Activated CD4-positive, alpha-beta T cell treated with anti-CD3 and anti-CD28 coated beads for 36 hours (primary cell): Measurements from ENCODE around the gene ZNF189. TPM values are rescaled to one million over a fixed set of nuclear protein-coding genes. Genes with fewer than 3 reads are reported as not detected.
"Not testable (repeated sequence)": the region's sequence is repeated elsewhere in the genome, so short reads cannot be mapped to it uniquely, and the experiment has no call there.

ENCODE experiments used
- ATAC-seq: fragments of 200-7000 bp; cut with Tn5 transposase; one replicate; pipeline ENCODE4 v1.10.0; 2021; ENCODE audit warnings: mild to moderate bottlenecking, moderate library complexity
- CTCF ChIA-PET: fragments of 350-600 bp; sonication (Branson Sonifier 250); formaldehyde crosslinking; loops from one replicate; lab custom pipeline; 2021; ENCODE audit warnings: antibody characterized with exemption; lab: Charles Lee
- POLR2A ChIA-PET: fragments of 350-600 bp; sonication (Branson Sonifier 250); formaldehyde crosslinking; loops from one replicate; lab custom pipeline; 2021; ENCODE audit warnings: antibody characterized with exemption, inconsistent platforms; lab: Charles Lee
- DNase-seq: peaks from one replicate; pipeline ENCODE4 v3.0.0-alpha.2; 2020
- H3K27ac Mint-ChIP-seq: one replicate; pipeline ENCODE4 v1.8.0; 2021; ENCODE audit warnings: mixed read lengths
- H3K27me3 Mint-ChIP-seq: one replicate; pipeline ENCODE4 v1.8.0; 2021; ENCODE audit warnings: mixed read lengths
- H3K36me3 Mint-ChIP-seq: one replicate; pipeline ENCODE4 v1.8.0; 2021; ENCODE audit warnings: low read depth, mixed read lengths
- H3K4me1 Mint-ChIP-seq: one replicate; pipeline ENCODE4 v1.8.0; 2021; ENCODE audit warnings: mixed read lengths
- H3K4me3 Mint-ChIP-seq: one replicate; pipeline ENCODE4 v1.8.0; 2021; ENCODE audit warnings: mild to moderate bottlenecking, moderate library complexity, mixed read lengths
- H3K9me3 Mint-ChIP-seq: one replicate; pipeline ENCODE4 v1.8.0; 2021; ENCODE audit warnings: low read depth, mixed read lengths
- intact Hi-C, 2 experiments: fragments of 100-400 bp; cut with DNase I in 1 of 2; cut with micrococcal nuclease in 1 of 2; formaldehyde crosslinking; loops; one replicate each; pipeline versions ENCODE4 v1.14.2 to v1.15.1; 2022 to 2024; cut with DNase I, micrococcal nuclease
- total RNA-seq, 2 experiments: library from RNA; stranded (reverse); gene quantifications; one replicate each; pipeline ENCODE4 v1.2.3, GENCODE V29; 2021

The ZNF189 gene
- total RNA-seq, 2 experiments from 2014 or later, result 10.2 to 13.1 TPM

GRCh38 chr9:101381833-101382342 is 16.8 kb upstream of the ZNF189 start:
- no peak for ATAC-seq
- Mint-ChIP-seq H3K27ac (no peak overlapping the region), H3K27me3 (peaks cover 2% of the 10 kb centered on the region), H3K4me3 (no peak overlapping the region), H3K9me3 (peaks cover 8% of the 10 kb centered on the region), H3K36me3 (peaks cover 12% of the 10 kb centered on the region), H3K4me1 (no peaks in the 10 kb centered on the region)
- no peak for DNase-seq
- intact Hi-C loops, result no loop called here
- POLR2A ChIA-PET, result no interaction called here
- CTCF ChIA-PET, result interaction anchor here (1.0 to 1.4 kb wide), 3 partner anchors 11 to 262 kb away, joined by 3 to 4 read pairs (median 3); partner anchors contain the start of genes MRPL50 and ZNF189

- H3K9me3 Mint-ChIP-seq, result peaks cover 8% of the 10 kb centered on the region
- intact Hi-C loops, result no loop called here
- no peak for DNase-seq
- no peak overlapping the region for H3K27ac Mint-ChIP-seq
- H3K4me1 Mint-ChIP-seq, result peaks cover 2% of the 10 kb centered on the region
- no peaks in the 10 kb centered on the region for H3K27me3 Mint-ChIP-seq
- H3K36me3 Mint-ChIP-seq, result peaks cover 18% of the 10 kb centered on the region
- POLR2A ChIA-PET, result no interaction called here
- no peak overlapping the region for H3K4me3 Mint-ChIP-seq
- no peak for ATAC-seq
- CTCF ChIA-PET, result no interaction called here
Measured at GRCh38 chr9:101383361-101383760, 15.3 kb upstream of the ZNF189 start.

- H3K9me3 Mint-ChIP-seq, H3K27me3 Mint-ChIP-seq, DNase-seq, intact Hi-C loops, ATAC-seq, H3K4me3 Mint-ChIP-seq, CTCF ChIA-PET, H3K4me1 Mint-ChIP-seq, H3K27ac Mint-ChIP-seq, POLR2A ChIA-PET: not testable (repeated sequence)
- peaks cover 23% of the 10 kb centered on the region for H3K36me3 Mint-ChIP-seq
Measured at GRCh38 chr9:101384873-101385536, 13.6 kb upstream of the ZNF189 start, which contains the start of gene BAAT. Gene BAAT, minus strand, starts transcription at chr9:101385006. Its CDS starts 13,602 bp downstream, at chr9:101371404.

- intact Hi-C loops, result loop anchor here in 1 of 2 experiments (2.0 kb wide), 1 partner anchor 785 kb away; no protein-coding TSS in a partner anchor
- DNase-seq (no peak), ATAC-seq (peak; percentile 76)
- Mint-ChIP-seq H3K27ac (peak overlapping the region; percentile 67), H3K36me3 (peaks cover 53% of the 10 kb centered on the region), H3K4me3 (no peak overlapping the region), H3K27me3 (no peaks in the 10 kb centered on the region), H3K4me1 (peaks cover 23% of the 10 kb centered on the region), H3K9me3 (peaks cover 13% of the 10 kb centered on the region)
- ChIA-PET POLR2A (no interaction called here), CTCF (interaction anchor here (0.6 to 1.2 kb wide), 10 partner anchors 10 to 1724 kb away, joined by 3 to 8 read pairs (median 4); partner anchors contain the start of genes MRPL50 and ZNF189)
Measured at GRCh38 chr9:101387871-101388506, 10.7 kb upstream of the ZNF189 start.

GRCh38 chr9:101388507-101388993 is 10.1 kb upstream of the ZNF189 start:
- DNase-seq, result no peak
- intact Hi-C loops, result loop anchor here in 1 of 2 experiments (2.0 kb wide), 1 partner anchor 786 kb away; no protein-coding TSS in a partner anchor
- CTCF ChIA-PET, result interaction anchor here (0.6 to 1.2 kb wide), 9 partner anchors 8 to 1725 kb away, joined by 3 to 8 read pairs (median 4); partner anchors contain the start of genes MRPL50 and ZNF189
- no peaks in the 10 kb centered on the region for H3K27me3 Mint-ChIP-seq
- H3K36me3 Mint-ChIP-seq, result peaks cover 57% of the 10 kb centered on the region
- peaks cover 25% of the 10 kb centered on the region for H3K4me1 Mint-ChIP-seq
- ATAC-seq, result no peak
- POLR2A ChIA-PET, result interaction anchor here (1.1 kb wide), 1 partner anchor 10 kb away, joined by 4 read pairs; the partner anchor contains the start of genes MRPL50 and ZNF189
- H3K27ac Mint-ChIP-seq, result peak overlapping the region; percentile 67
- H3K9me3 Mint-ChIP-seq, result peaks cover 15% of the 10 kb centered on the region
- H3K4me3 Mint-ChIP-seq, result no peak overlapping the region

GRCh38 chr9:101393135-101393534 is 5.5 kb upstream of the ZNF189 start:
- DNase-seq, result no peak
- intact Hi-C loops, result loop anchor here in 1 of 2 experiments (10.0 kb wide), 1 partner anchor 918 kb away; the partner anchor contains the start of gene TMEFF1
- Mint-ChIP-seq H3K9me3 (peaks cover 20% of the 10 kb centered on the region), H3K27ac (no peak overlapping the region), H3K4me1 (peaks cover 56% of the 10 kb centered on the region), H3K4me3 (no peak overlapping the region), H3K27me3 (no peaks in the 10 kb centered on the region), H3K36me3 (peaks cover 82% of the 10 kb centered on the region)
- ChIA-PET POLR2A (no interaction called here), CTCF (interaction anchor here (0.5 kb wide), 1 partner anchor 211 kb away, joined by 3 read pairs; no protein-coding TSS in a partner anchor)
- ATAC-seq, result no peak

GRCh38 chr9:101394687-101395086 is 4.0 kb upstream of the ZNF189 start:
- no peak for ATAC-seq
- POLR2A ChIA-PET, result interaction anchor here (0.5 kb wide), 1 partner anchor 9 kb away, joined by 3 read pairs; no protein-coding TSS in a partner anchor
- H3K9me3 Mint-ChIP-seq, result peaks cover 20% of the 10 kb centered on the region
- H3K4me1 Mint-ChIP-seq, result peaks cover 57% of the 10 kb centered on the region
- CTCF ChIA-PET, result interaction anchor here (0.6 kb wide), 1 partner anchor 255 kb away, joined by 3 read pairs; no protein-coding TSS in a partner anchor
- no peaks in the 10 kb centered on the region for H3K27me3 Mint-ChIP-seq
- no peak overlapping the region for H3K4me3 Mint-ChIP-seq
- no peak for DNase-seq
- H3K27ac Mint-ChIP-seq, result no peak overlapping the region
- intact Hi-C loops, result loop anchor here (5.0 to 10.0 kb wide), 5 partner anchors 920 to 1487 kb away; partner anchors contain the start of genes ERP44 (in 1 of the 2), INVS (in 1 of the 2), STX17 (in 1 of the 2) and TEX10 (in 1 of the 2)
- H3K36me3 Mint-ChIP-seq, result peaks cover 79% of the 10 kb centered on the region

- intact Hi-C loops, result loop anchor here (1.0 to 10.0 kb wide), 8 partner anchors 136 to 1490 kb away; partner anchors contain the start of genes INVS (in 2 of the 2), RNF20 (in 2 of the 2), ERP44 (in 1 of the 2) and STX17 (in 1 of the 2)
- POLR2A ChIA-PET, result no interaction called here
- CTCF ChIA-PET, result interaction anchor here (0.8 kb wide), 1 partner anchor 10 kb away, joined by 5 read pairs; no protein-coding TSS in a partner anchor
- DNase-seq (no peak), ATAC-seq (no peak)
- Mint-ChIP-seq H3K27ac (peak overlapping the region; percentile 100), H3K36me3 (peaks cover 81% of the 10 kb centered on the region), H3K27me3 (no peaks in the 10 kb centered on the region), H3K4me3 (peak overlapping the region; percentile 94), H3K9me3 (peaks cover 18% of the 10 kb centered on the region), H3K4me1 (peaks cover 66% of the 10 kb centered on the region)
Measured at GRCh38 chr9:101397746-101398067, 944 bp upstream of the ZNF189 start.

- CTCF ChIA-PET, result interaction anchor here (0.6 to 0.9 kb wide), 5 partner anchors 7 to 134 kb away, joined by 3 to 8 read pairs (median 4); partner anchors contain the start of gene RNF20
- Mint-ChIP-seq H3K4me1 (peaks cover 67% of the 10 kb centered on the region), H3K9me3 (peaks cover 18% of the 10 kb centered on the region), H3K36me3 (peaks cover 83% of the 10 kb centered on the region), H3K4me3 (peak overlapping the region; percentile 94), H3K27me3 (no peaks in the 10 kb centered on the region), H3K27ac (peak overlapping the region; percentile 100)
- POLR2A ChIA-PET, result interaction anchor here (0.6 to 1.5 kb wide), 3 partner anchors 10 to 135 kb away, joined by 4 to 9 read pairs (median 4); partner anchors contain the start of gene RNF20
- ATAC-seq (peak; percentile 1), DNase-seq (no peak)
- intact Hi-C loops, result loop anchor here (1.0 to 10.0 kb wide), 7 partner anchors 134 to 1492 kb away; partner anchors contain the start of genes INVS (in 2 of the 2), RNF20 (in 2 of the 2), ERP44 (in 1 of the 2) and STX17 (in 1 of the 2)
Measured at GRCh38 chr9:101398930-101399642, 435 bp downstream of the ZNF189 start.

GRCh38 chr9:101399643-101399970 is 956 bp downstream of the ZNF189 start:
- Mint-ChIP-seq H3K36me3 (peaks cover 83% of the 10 kb centered on the region), H3K9me3 (peaks cover 14% of the 10 kb centered on the region), H3K27me3 (no peaks in the 10 kb centered on the region), H3K27ac (peak overlapping the region; percentile 100), H3K4me3 (peak overlapping the region; percentile 94), H3K4me1 (peaks cover 62% of the 10 kb centered on the region)
- ChIA-PET POLR2A (interaction anchor here (1.5 kb wide), 1 partner anchor 134 kb away, joined by 9 read pairs; the partner anchor contains the start of gene RNF20), CTCF (interaction anchor here (1.0 kb wide), 1 partner anchor 10 kb away, joined by 3 read pairs; no protein-coding TSS in a partner anchor)
- intact Hi-C loops, result loop anchor here (5.0 to 10.0 kb wide), 5 partner anchors 925 to 1492 kb away; partner anchors contain the start of genes ERP44 (in 1 of the 2), INVS (in 1 of the 2), STX17 (in 1 of the 2) and TEX10 (in 1 of the 2)
- DNase-seq, result no peak
- ATAC-seq, result no peak
